Ovary (tissue), 3 donors: Measurements from ENCODE around the gene PDC.

Experiments used
- CTCF ChIP-seq, 3 donors: fragments of 450-650 bp in 2 of 3; fragments of 200-600 bp in 1 of 3; IDR thresholded peaks; one replicate each; pipeline versions ENCODE4 v1.5.1 to v1.8.0; 2016 to 2022; ENCODE audit warnings: antibody characterized with exemption in 3 of 3, mild to moderate bottlenecking in 1 of 3
- POLR2A ChIP-seq: fragments of 450-650 bp; IDR thresholded peaks from one replicate; pipeline ENCODE4 v1.6.1; 2017; ENCODE audit warnings: antibody characterized with exemption, mild to moderate bottlenecking, moderate library complexity
- donor health status: DM: no; HTN: no; CAD: no.

GRCh38 chr1:186413319-186413718 is 47.6 kb downstream of the PDC start:
- TF ChIP-seq CTCF (IDR thresholded peaks at IDR 0.05) (no peak), POLR2A (no peak)
